ENCODE measurements around the gene OR10P1.

Gene OR10P1

GRCh38 chr12:55684761-55685370 lies 48.2 kb downstream of the OR10P1 start:
- no peak for DNase-seq (ENCODE audit: insufficient read length, low spot score)
- no peak for TF ChIP-seq CTCF (IDR thresholded peaks at IDR 0.05; ENCODE audit: insufficient read depth, missing control alignments)
- FAIRE-seq = no peak

- no peak for TF ChIP-seq CTCF (IDR thresholded peaks at IDR 0.05; ENCODE audit: insufficient read depth, missing control alignments)
- FAIRE-seq (no peak), DNase-seq (ENCODE audit: insufficient read length, low spot score) (no peak)
Observed at GRCh38 chr12:55685671-55686070, 49.0 kb downstream of the OR10P1 start.

- no peak for TF ChIP-seq CTCF (IDR thresholded peaks at IDR 0.05; ENCODE audit: insufficient read depth, missing control alignments)
- DNase-seq (ENCODE audit: insufficient read length, low spot score) = no peak
- no peak for FAIRE-seq
Observed at GRCh38 chr12:55686366-55687010, 49.8 kb downstream of the OR10P1 start.
